ENCODE data around the gene CPM.

- TF ChIP-seq E2F5 (CRISPR knock-in tag; IDR thresholded peaks at IDR 0.05) (no peak), GABPB1 (CRISPR knock-in tag; IDR thresholded peaks at IDR 0.05) (no peak), ZBTB21 (CRISPR knock-in tag; IDR thresholded peaks at IDR 0.05; ENCODE audit: borderline replicate concordance) (no peak), SP1 (CRISPR knock-in tag; conservative IDR thresholded peaks at IDR 0.05) (no peak), NFE2L1 (CRISPR knock-in tag; IDR thresholded peaks at IDR 0.05) (no peak), MAX (CRISPR knock-in tag; IDR thresholded peaks at IDR 0.05) (no peak), ATF3 (CRISPR knock-in tag; conservative IDR thresholded peaks at IDR 0.05) (no peak), CTCF (IDR thresholded peaks at IDR 0.05) (no peak), FOXP4 (CRISPR knock-in tag; IDR thresholded peaks at IDR 0.05) (no peak), ESRRA (CRISPR knock-in tag; IDR thresholded peaks at IDR 0.05; ENCODE audit: borderline replicate concordance) (no peak), NR3C1 (CRISPR knock-in tag; conservative IDR thresholded peaks at IDR 0.05; ENCODE audit: low read depth) (no peak), FOXK1 (CRISPR knock-in tag; IDR thresholded peaks at IDR 0.05) (no peak), TEAD4 (CRISPR knock-in tag; IDR thresholded peaks at IDR 0.05) (no peak)
Measured at GRCh38 chr12:68828672-68829068, 104.3 kb downstream of the CPM start.

All from WTC11 (cell line).